ENCODE data around the gene XXYLT1.

DNA sequence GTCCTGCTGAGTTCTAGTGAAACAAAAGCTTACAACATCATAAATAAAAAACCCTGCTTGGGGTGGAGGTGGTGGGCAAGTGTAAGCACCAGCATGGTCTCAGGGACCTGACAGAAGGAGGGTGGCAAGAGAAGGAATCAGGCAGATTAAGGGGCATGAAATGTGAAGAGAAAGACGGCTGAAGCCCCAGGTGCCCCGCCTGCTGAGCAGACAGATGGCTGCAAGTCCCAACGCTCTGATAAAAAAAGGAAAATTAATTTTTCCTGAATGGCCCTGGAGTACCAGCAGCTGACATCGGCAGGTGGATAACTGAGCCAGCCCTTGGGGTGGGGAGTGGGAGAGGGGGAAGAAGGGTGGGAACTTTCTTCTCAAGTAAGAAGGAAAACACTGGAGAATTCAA, 137.9 kb downstream of the XXYLT1 start:
- TF ChIP-seq CTCF (IDR thresholded peaks at IDR 0.05) (no peak), POLR2A (IDR thresholded peaks at IDR 0.05) (no peak)

Data from right lobe of liver (tissue), 4 donors.